GM12878 (cell line): ENCODE measurements around the gene SMIM27. TPM values are rescaled to one million over a fixed set of nuclear protein-coding genes. Genes with fewer than 3 reads are reported as not detected.

Experiments
- BACH1 ChIP-seq: fragments of 450-650 bp; IDR thresholded peaks from 2 replicates; pipeline ENCODE4 v1.6.1; 2017; ENCODE audit warnings: mild to moderate bottlenecking, borderline replicate concordance
- CEBPB ChIP-seq, 2 experiments: fragments of 150-350 bp in 1 of 2; IDR thresholded peaks; 2 replicates each; pipeline ENCODE4 v1.6.1; 2012 to 2014; ENCODE audit warnings: low read depth in 2 of 2, low read length in 2 of 2, borderline replicate concordance in 1 of 2, inconsistent platforms in 1 of 2
- CREM ChIP-seq: IDR thresholded peaks from 2 replicates; pipeline ENCODE4 v1.6.1; 2014; ENCODE audit warnings: antibody characterized with exemption, low read depth
- HDAC6 ChIP-seq: fragments of 200-600 bp; sonication (generic); IDR thresholded peaks from one replicate; pipeline ENCODE4 v1.8.0; 2017; ENCODE audit warnings: antibody characterized with exemption; ENCODE audit not compliant: unreplicated experiment
- LARP7 ChIP-seq: fragments of 450-650 bp; IDR thresholded peaks from 2 replicates; pipeline ENCODE4 v1.6.1; 2017; ENCODE audit warnings: mild to moderate bottlenecking
- MAX ChIP-seq: IDR thresholded peaks from 2 replicates; pipeline ENCODE4 v1.6.1; 2012; ENCODE audit warnings: low read depth, low read length, improper control_type of control experiment
- MEF2A ChIP-seq: IDR thresholded peaks from 2 replicates; pipeline ENCODE4 v1.6.1; 2011; ENCODE audit warnings: low read depth, mild to moderate bottlenecking, low read length, moderate library complexity; ENCODE audit not compliant: insufficient read depth
- MTA2 ChIP-seq: fragments of 450-650 bp; IDR thresholded peaks from 2 replicates; pipeline ENCODE4 v1.6.1; 2016; ENCODE audit warnings: low read depth, mild to moderate bottlenecking, moderate library complexity
- MXI1 ChIP-seq: fragments of 150-350 bp; IDR thresholded peaks from 2 replicates; pipeline ENCODE4 v1.6.1; 2011; ENCODE audit warnings: low read depth, mild to moderate bottlenecking, inconsistent platforms, low read length, improper control_type of control experiment
- NFXL1 ChIP-seq: fragments of 450-650 bp; IDR thresholded peaks from 2 replicates; pipeline ENCODE4 v1.6.1; 2017; ENCODE audit warnings: antibody characterized with exemption, mild to moderate bottlenecking, borderline replicate concordance
- PAX8 ChIP-seq: fragments of 450-650 bp; IDR thresholded peaks from 2 replicates; pipeline ENCODE4 v1.6.1; 2017; ENCODE audit warnings: mild to moderate bottlenecking, moderate library complexity
- RFX5 ChIP-seq: IDR thresholded peaks from 2 replicates; pipeline ENCODE4 v1.6.1; 2011; ENCODE audit warnings: low read depth, low read length, improper control_type of control experiment
- SMAD5 ChIP-seq: IDR thresholded peaks from 2 replicates; pipeline ENCODE4 v1.6.1; 2016; ENCODE audit warnings: antibody characterized with exemption, low read depth
- SP1 ChIP-seq: IDR thresholded peaks from one replicate; pipeline ENCODE4 v1.6.1; 2011; ENCODE audit warnings: low read depth, low read length
- SREBF2 ChIP-seq: IDR thresholded peaks from 2 replicates; pipeline ENCODE4 v1.6.1; 2012; ENCODE audit warnings: mild to moderate bottlenecking, low read length
- TAF1 ChIP-seq: IDR thresholded peaks from 2 replicates; pipeline ENCODE4 v1.6.1; 2011; ENCODE audit warnings: mild to moderate bottlenecking, low read depth, low read length, borderline replicate concordance
- TARDBP ChIP-seq: IDR thresholded peaks from 2 replicates; pipeline ENCODE4 v1.6.1; 2016; ENCODE audit warnings: borderline replicate concordance
- TCF12 ChIP-seq: IDR thresholded peaks from 2 replicates; pipeline ENCODE4 v1.6.1; 2011; ENCODE audit warnings: low read depth, mild to moderate bottlenecking, low read length
- ZNF622 ChIP-seq: fragments of 450-650 bp; IDR thresholded peaks from 2 replicates; pipeline ENCODE4 v1.6.1; 2017; ENCODE audit warnings: mild to moderate bottlenecking, inconsistent platforms
- polyA plus RNA-seq, 11 experiments: library from polyadenylated mRNA; depleted of rRNA in 4 of 11; unstranded in 6 of 11; stranded (reverse) in 5 of 11; fragments of >200 nt; fragmentation: Nextera tagmentation in 4 of 11; fragmentation: Illumina TruSeq in 1 of 11; extraction: Ambion mirVana in 4 of 11; extraction: Trizol in 1 of 11; gene quantifications; 1 replicate in 1 of 11; 2 replicates in 10 of 11; pipeline versions ENCODE4 v1.2.1 to v1.2.3, GENCODE V29; 2011 to 2016; ENCODE audit warnings: inconsistent platforms in 2 of 11, missing spikeins in 2 of 11, low read depth in 1 of 11
- total RNA-seq, 4 experiments: library from RNA; depleted of rRNA in 3 of 4; stranded (reverse); fragments of >200 nt in 3 of 4; fragmentation: Illumina TruSeq in 1 of 4; extraction: Trizol in 1 of 4; gene quantifications; 2 replicates each; pipeline versions ENCODE4 v1.2.1 to v1.2.3, GENCODE V29; 2013 to 2021
- TF ChIP-seq, protein P1 (sequence below): IDR thresholded peaks from 2 replicates; pipeline ENCODE4 v1.6.1; 2012; ENCODE audit warnings: improper control_type of control experiment, low read depth, low read length; ENCODE audit not compliant: insufficient replicate concordance
- TF ChIP-seq, protein P2 (sequence below): fragments of 450-650 bp; IDR thresholded peaks from 2 replicates; pipeline ENCODE4 v1.6.1; 2017; ENCODE audit warnings: antibody characterized with exemption, mild to moderate bottlenecking, moderate library complexity
- TF ChIP-seq, protein P3 (sequence below): IDR thresholded peaks from 2 replicates; pipeline ENCODE4 v1.6.1; 2011; ENCODE audit warnings: mild to moderate bottlenecking, low read depth, low read length, moderate library complexity; ENCODE audit not compliant: insufficient replicate concordance

The SMIM27 gene
- total and polyA plus RNA-seq, 10 of the 15 experiments (the other 5 are each of a cell fraction or from before 2014, with no cell fraction given) = 12.2 to 47.3 (median 26.5) TPM

GRCh38 chr9:32550562-32551275 is 1.4 kb upstream of the SMIM27 start (continued):
- TF ChIP-seq, protein P1, sequence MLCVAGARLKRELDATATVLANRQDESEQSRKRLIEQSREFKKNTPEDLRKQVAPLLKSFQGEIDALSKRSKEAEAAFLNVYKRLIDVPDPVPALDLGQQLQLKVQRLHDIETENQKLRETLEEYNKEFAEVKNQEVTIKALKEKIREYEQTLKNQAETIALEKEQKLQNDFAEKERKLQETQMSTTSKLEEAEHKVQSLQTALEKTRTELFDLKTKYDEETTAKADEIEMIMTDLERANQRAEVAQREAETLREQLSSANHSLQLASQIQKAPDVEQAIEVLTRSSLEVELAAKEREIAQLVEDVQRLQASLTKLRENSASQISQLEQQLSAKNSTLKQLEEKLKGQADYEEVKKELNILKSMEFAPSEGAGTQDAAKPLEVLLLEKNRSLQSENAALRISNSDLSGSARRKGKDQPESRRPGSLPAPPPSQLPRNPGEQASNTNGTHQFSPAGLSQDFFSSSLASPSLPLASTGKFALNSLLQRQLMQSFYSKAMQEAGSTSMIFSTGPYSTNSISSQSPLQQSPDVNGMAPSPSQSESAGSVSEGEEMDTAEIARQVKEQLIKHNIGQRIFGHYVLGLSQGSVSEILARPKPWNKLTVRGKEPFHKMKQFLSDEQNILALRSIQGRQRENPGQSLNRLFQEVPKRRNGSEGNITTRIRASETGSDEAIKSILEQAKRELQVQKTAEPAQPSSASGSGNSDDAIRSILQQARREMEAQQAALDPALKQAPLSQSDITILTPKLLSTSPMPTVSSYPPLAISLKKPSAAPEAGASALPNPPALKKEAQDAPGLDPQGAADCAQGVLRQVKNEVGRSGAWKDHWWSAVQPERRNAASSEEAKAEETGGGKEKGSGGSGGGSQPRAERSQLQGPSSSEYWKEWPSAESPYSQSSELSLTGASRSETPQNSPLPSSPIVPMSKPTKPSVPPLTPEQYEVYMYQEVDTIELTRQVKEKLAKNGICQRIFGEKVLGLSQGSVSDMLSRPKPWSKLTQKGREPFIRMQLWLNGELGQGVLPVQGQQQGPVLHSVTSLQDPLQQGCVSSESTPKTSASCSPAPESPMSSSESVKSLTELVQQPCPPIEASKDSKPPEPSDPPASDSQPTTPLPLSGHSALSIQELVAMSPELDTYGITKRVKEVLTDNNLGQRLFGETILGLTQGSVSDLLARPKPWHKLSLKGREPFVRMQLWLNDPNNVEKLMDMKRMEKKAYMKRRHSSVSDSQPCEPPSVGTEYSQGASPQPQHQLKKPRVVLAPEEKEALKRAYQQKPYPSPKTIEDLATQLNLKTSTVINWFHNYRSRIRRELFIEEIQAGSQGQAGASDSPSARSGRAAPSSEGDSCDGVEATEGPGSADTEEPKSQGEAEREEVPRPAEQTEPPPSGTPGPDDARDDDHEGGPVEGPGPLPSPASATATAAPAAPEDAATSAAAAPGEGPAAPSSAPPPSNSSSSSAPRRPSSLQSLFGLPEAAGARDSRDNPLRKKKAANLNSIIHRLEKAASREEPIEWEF = no peak
- TF ChIP-seq, protein P2, sequence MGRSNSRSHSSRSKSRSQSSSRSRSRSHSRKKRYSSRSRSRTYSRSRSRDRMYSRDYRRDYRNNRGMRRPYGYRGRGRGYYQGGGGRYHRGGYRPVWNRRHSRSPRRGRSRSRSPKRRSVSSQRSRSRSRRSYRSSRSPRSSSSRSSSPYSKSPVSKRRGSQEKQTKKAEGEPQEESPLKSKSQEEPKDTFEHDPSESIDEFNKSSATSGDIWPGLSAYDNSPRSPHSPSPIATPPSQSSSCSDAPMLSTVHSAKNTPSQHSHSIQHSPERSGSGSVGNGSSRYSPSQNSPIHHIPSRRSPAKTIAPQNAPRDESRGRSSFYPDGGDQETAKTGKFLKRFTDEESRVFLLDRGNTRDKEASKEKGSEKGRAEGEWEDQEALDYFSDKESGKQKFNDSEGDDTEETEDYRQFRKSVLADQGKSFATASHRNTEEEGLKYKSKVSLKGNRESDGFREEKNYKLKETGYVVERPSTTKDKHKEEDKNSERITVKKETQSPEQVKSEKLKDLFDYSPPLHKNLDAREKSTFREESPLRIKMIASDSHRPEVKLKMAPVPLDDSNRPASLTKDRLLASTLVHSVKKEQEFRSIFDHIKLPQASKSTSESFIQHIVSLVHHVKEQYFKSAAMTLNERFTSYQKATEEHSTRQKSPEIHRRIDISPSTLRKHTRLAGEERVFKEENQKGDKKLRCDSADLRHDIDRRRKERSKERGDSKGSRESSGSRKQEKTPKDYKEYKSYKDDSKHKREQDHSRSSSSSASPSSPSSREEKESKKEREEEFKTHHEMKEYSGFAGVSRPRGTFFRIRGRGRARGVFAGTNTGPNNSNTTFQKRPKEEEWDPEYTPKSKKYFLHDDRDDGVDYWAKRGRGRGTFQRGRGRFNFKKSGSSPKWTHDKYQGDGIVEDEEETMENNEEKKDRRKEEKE = no peak
- TF ChIP-seq ZNF622 (no peak), RFX5 (peak; percentile 55; the same call in 1 of the 2 replicates), CEBPB (IDR thresholded peaks at IDR 0.05; ENCODE audit: borderline replicate concordance in 1 of 2, low read depth in 2 of 2, low read length in 2 of 2) (no peak), TARDBP (no peak), TAF1 (no peak), MAX (no peak), TCF12 (no peak), BACH1 (peak; percentile 35; the same call in 1 of the 2 replicates), MXI1 (peak; percentile 75; the same call in 1 of the 2 replicates), NFXL1 (no peak), PAX8 (no peak), MTA2 (peak; percentile 47; the same call in 1 of the 2 replicates), MEF2A (no peak), HDAC6 (peak; percentile 67), CREM (peak; percentile 69), SMAD5 (no peak; the same call in 1 of the 2 replicates), SREBF2 (no peak), SP1 (peak; percentile 35), LARP7 (peak; percentile 54; the same call in 1 of the 2 replicates)
- TF ChIP-seq, protein P3, sequence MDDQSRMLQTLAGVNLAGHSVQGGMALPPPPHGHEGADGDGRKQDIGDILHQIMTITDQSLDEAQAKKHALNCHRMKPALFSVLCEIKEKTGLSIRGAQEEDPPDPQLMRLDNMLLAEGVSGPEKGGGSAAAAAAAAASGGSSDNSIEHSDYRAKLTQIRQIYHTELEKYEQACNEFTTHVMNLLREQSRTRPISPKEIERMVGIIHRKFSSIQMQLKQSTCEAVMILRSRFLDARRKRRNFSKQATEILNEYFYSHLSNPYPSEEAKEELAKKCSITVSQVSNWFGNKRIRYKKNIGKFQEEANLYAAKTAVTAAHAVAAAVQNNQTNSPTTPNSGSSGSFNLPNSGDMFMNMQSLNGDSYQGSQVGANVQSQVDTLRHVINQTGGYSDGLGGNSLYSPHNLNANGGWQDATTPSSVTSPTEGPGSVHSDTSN = no peak
